GM04504 (cell line): ENCODE measurements around the gene ACTMAP.

ENCODE experiments used
- DNase-seq: peaks from one replicate; pipeline ENCODE4 v3.0.0-alpha.2; 2012; ENCODE audit warnings: low read depth

Gene ACTMAP

DNA sequence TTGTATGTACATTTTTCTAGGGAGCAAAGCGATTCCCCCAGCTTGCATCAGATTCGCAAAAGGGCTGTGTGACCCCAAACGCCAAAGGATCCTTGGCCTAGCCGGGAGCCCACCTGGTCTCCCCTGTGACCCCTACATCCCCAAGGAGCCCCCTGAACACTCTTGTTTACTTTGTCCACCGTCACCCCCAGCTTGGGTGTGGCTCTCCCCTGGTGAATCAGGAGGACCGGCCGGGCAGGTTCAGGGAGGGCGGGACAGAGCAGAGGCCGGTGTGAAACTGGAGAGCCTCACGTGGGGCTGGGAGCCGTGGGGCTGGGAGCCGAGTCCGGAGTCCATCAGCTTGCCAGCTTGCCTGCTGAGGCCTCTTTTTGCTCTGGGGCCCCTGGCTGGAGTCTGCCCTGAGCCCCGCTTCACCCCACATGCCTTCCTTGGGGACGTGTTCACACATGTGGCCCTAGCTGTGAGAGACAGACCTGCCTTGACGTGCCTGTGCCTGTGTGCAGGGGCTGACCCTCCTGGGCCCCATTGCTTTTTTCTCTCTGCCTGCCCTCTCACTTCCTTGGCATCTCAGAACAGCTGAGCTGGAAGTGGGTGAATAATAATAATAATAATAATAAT, 31.4 kb downstream of the ACTMAP start:
- DNase-seq: no peak

DNA sequence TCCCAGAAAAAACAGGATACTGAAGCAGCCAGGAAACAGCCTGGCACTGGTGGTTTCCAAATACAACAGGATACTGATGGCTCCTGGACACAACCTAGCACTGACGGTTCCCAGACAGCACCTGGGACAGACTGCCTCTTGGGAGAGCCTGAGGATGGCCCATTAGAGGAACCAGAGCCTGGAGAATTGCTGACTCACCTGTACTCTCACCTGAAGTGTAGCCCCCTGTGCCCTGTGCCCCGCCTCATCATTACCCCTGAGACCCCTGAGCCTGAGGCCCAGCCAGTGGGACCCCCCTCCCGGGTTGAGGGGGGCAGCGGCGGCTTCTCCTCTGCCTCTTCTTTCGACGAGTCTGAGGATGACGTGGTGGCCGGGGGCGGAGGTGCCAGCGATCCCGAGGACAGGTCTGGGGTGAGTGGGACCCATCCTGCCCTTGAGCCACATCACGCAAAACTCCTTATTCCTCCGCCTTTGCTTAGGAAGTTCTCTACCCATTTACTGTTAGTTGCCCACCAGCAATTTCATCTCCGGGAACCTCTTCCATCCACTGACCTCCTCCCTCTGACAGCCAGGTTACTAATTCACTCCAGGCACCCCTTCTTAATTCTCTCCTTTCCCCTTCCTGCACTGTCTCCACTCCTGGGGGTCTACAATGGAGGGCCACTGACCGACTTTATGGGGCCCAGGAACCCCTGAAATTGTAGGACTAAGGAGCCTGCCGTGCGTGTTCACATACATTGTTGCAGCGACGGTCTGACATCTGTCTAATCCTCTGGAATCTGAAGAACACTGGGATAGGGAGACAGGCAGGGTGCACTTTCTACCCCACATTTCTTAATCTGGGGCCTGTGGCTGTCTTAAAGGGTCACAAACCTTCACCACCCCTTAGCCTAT, 32.1 kb downstream of the ACTMAP start:
- DNase-seq: no peak

DNA sequence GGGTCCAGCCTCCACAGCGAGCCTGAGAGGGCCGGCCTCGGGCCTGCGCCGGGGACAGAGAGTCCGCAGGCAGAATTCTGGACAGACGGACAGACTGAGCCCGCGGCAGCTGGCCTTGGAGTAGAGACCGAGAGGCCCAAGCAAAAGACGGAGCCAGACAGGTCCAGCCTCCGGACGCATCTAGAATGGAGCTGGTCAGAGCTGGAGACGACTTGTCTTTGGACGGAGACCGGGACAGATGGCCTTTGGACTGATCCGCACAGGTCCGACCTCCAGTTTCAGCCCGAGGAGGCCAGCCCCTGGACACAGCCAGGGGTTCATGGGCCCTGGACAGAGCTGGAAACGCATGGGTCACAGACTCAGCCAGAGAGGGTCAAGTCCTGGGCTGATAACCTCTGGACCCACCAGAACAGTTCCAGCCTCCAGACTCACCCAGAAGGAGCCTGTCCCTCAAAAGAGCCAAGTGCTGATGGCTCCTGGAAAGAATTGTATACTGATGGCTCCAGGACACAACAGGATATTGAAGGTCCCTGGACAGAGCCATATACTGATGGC, 32.9 kb downstream of the ACTMAP start:
- DNase-seq: no peak

DNA sequence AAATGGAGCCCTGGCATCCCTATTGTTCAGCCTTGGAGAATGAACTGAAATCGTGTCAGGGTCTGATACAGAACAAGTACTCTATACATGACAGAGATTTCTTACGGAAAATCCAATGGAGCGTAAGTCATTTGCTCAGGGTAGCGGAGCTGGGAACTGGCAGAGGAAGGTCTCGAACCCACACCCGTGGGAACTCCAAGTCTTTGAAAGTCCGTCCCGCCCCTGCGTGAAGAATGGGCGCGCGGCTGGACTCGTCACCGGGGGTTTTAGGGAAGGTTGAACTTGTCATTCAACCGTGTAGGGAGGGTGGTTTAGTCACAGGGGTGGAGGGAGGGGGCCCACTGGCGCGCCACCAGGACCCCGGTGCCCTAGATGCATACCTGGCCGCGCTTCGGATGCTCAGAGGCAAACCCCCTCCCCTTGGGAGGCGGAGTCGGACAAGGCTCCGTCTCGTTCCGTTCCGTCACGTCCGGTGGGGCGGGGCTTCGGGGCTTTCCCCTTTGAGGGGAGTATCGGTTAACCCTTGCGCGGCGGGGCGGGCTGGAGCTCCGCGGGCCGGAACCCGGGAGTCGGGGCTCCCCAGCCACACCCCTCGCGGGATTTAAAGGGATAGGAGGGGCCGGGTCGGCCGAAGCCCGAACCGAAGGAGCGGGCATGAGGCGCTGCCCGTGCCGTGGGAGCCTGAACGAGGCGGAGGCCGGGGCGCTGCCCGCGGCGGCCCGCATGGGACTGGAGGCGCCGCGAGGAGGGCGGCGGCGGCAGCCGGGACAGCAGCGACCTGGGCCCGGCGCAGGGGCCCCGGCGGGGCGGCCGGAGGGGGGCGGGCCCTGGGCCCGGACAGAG, 33.6 kb downstream of the ACTMAP start, which contains the start of the genes COQ8B and ITPKC:
COQ8B (minus strand) TSS at position 405 of the 843 bp plus-strand sequence. CDS start 2,254 bp downstream, outside the sequence.
ITPKC (plus strand) TSS at position 631 of the 843 bp plus-strand sequence; CDS start at position 655, 24 bp downstream.
- DNase-seq: peak; percentile 96

DNA sequence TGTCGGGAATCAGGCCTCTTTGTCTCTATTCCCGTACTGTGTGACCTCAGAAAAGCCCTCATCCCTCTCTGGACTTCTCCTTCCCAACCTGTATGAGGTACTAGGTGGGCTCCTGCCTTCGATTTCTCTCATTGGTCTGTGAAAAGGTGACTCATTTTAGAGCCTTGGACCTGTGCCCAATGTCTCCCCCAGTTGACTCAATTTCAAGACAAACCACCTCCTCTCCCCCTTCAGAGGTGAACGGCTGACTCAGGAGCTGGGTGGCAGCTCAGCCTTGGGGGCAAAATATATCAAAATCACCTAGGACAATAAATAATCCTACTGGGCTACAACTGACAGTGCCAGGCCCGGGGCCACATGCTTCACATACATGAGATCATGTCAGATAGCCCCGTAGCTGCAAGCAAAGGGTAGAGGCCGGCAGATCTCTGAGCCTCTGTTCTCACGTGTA, 34.2 kb downstream of the ACTMAP start:
- DNase-seq: no peak

DNA sequence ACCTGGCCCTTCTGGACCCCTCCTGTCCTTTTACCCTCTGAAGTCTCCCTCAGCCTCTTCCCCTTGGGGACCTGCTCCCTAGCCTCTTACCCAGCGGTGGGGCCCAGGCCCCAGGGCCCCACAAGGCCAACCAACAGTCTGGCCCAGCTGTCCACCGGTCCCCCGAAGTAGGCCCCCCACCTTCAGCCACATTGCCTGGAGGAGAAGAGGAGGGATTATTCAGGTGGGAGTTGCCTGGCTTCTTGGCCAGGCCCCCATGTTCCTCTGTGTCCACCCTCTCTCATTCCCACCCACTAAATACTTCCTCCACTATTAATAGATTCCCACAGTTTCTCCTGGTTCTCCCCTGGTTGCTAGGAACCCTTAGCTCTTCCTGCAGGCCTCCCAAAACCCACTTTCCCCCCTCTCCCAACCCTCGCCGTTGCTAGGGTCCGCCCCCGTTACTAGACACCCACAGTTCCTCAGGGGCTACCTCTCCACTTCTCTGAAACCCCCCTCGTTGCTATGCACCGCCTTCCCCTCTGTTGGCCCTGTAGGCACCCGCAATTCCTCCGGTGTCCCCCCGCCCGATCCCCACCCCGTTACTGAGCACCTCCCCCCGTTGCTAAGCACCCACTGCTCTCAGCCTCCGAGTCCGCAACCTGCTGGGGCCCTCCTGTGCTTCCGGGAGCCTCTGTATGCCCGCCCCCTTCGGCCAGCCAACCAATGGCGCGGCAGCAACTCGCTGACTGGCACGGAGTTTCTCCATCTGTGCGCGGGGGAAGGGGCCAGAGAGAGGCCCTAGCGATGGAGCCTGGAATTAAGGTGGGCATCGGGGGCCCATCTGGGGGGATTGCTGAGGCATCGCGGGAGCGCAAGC, 35.6 kb downstream of the ACTMAP start:
- DNase-seq: peak; percentile 82

DNA sequence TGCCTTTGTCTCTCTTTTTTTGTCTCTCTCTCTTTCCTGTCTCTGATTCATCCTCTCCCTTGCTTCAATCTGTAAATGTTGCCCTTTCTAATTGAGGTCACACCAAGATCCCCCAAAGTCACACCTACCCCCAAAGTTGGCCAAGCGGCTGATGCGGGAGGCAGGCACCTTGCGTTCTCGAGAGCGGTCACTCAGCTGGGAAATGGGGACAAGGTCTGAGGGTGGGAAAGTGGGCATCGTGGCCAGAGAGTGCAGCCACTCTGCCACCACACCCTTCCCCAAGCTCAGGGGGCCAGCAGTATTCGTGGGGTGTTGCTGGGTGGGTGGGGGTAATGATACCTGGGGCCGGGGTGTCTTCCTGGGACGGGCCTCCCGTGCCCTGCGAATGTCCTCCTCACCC, 36.3 kb downstream of the ACTMAP start:
- DNase-seq: no peak

DNA sequence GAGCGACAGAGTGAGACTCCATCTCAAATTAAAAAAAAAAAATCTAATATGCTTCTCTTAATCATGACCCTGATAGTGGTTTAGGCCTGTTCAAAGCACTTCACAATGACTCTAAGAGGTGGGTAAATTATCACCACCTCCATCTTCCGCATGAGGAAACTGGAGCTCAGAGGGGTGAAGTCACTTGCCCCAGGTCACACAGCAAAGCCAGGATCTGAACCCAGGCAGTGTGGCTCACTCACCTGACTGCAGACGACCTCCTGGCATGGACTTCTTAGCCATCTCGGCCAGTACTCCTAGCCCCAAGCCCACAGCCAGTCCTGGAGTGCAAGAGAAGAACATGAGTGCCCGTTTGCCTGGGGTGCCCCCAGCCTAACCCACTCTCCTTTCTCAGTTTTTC, 40.5 kb downstream of the ACTMAP start:
- no peak for DNase-seq

DNA sequence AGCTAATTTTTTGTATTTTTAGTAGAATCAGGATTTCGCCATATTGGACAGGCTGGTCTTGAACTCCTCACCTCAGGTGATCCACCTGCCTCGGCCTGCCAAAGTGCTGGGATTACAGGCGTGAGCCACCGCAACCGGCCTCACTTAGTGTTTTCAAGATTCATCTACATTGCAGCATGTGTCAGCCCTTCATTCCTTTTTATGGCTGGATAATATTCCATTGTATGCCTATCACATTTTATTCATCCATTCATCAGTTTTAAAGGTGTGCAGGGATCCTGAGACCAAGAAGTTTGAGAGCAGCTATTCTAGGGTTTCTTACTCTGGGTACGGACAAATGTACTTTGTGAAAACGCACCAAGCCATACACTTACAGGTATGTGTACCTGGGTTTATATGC, 42.7 kb downstream of the ACTMAP start:
- no peak for DNase-seq

DNA sequence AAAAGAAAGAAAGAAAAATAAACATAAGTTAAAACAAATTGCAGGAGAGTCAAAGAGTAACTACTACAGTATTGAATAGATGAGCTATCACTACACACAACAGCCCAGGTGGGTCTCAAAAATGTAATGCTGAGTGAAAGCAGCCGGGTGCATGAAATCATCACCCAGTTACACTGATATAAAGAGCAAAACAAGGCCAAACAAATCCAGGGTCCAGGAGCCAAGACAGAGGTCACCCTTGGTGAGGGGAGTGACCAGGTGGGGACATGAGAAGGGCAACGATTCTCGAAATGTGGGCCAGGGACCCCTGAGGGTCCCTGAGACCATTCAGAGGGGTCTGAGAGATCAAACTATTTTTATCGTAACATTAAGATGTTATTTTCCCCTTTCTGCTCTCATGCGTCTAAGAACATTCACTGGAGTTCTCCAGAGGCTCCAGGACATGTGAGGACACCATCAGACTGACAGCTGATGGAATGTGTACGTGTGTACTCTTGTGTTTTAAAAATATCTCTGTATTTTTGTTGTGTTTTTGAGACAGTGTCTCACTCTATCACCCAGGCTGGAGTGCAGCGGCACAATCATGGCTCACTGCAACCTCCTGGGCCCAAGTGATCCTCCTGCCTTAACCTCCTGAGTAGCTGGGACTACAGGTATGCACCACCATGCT, 44.2 kb downstream of the ACTMAP start:
- DNase-seq: no peak

DNA sequence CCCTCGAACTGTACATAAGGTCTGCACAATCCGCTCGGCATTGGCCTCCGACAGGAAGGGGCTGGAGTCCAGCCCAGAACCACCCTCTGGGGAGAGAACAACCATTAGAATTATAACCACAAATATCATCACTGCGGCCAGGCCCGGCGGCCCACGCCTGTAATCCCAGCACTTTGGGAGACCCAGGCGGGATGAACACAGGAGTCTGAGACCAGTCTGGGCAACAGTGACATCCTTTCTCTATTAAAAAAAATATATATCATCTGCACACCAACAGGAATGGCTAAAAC, 45.0 kb downstream of the ACTMAP start:
- DNase-seq: no peak

DNA sequence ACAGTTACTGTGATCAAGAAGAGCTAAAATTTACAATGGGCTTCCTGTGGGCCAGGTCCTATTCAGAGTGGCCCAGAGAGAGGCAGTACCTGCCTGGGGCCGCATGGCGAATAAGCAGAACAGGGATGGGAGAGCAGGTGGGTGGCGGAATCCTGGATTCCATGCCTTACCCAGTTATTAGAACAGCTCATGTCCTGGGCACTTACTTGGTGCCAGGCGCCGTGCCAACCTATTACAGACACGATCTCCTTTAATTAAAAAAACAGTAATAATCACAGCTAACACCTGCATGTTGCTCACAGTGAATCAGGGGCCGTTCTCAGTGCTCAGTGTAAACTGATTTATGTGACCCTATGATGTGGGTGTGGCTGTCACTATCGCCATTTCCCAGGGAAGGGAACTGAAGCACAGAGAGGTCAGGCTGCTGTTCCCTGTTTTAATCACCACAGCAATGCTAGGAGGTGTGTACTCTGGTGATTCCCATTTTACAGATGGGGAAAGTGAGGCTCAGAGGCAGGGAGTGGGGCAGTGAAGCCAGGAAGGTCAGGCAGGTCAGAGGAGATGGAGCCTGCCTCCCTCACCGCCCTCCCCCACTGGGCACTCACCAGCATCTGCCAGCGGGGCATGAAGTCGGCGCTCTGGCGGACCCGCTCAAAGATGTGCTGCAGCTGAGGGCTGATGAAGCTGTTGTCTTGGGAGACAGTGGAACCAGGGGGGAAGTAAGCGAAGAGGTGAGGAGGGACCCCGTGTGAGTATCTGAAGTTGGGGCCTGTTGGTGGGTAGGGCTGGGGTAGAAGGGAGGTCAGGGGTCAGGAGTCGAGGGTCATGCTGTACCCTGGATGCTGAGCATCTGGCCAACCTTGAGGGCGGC, 45.6 kb downstream of the ACTMAP start:
- DNase-seq: no peak

DNA sequence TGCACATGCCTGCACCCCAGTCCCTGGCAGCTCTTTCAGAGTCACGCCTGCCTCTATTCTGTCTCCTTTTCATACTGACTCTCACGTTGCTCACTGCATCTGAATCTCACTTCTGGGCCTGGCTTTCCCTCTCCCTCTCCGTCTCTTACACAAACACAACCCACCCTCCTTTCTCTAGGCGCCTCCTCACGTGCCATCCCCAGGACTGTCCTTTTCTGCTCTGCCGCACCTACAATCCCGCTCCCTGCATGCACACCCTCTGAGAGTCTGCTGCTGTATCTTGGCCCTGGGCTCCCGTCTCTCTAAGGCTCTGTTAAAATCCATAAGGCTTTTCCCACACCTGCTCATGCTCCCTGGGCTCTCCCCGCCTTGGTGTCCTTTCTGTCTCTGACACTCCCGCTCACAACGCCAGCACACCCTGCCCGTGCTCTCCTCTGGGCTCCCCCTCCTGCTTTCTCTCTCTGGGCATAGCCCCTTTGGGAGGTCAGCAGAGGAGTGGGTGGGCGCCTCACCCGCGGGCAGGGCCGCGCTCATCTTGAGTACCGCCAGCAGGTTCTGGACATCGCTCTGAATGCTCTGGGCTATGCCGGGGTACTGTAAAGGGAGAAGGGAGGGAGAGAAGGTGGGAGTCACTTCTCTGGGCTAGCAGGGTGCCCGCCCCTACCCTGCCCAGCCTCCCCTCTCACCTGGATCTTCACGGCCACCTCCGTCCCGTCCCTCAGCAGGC, 47.1 kb downstream of the ACTMAP start:
- DNase-seq: no peak

DNA sequence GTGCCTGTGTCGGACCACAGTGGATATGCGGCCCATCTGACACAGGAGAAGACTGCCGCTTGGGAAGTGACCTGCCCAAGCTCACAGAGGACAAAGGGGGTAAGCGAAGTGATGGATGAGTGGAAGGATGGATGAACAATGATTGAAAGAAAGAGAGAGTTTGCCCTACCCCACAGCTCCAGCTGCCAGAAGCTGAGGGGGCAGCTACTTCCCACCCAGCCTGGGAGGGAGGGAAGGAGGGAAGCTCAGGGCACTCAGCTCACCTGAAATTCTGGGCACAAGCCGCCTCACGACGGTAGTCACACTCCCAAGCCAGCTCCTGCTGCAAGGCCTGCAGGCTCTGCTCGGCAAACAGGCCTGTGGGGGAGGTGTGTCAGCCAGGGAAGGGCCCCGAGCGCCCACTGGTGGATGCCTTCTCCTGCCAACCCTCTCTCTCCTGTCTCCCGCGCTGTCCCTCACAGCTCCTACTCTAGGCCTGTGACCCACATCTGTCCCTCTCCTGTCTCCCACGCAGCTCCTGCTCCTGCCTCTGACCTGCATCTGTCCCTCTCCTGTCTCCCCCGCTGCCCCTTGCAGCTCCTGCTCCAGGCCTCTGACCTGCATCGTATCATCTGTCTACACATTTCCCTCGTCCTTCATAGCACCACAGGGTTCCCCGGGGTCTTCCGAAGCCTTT, 47.8 kb downstream of the ACTMAP start:
- DNase-seq: no peak

DNA sequence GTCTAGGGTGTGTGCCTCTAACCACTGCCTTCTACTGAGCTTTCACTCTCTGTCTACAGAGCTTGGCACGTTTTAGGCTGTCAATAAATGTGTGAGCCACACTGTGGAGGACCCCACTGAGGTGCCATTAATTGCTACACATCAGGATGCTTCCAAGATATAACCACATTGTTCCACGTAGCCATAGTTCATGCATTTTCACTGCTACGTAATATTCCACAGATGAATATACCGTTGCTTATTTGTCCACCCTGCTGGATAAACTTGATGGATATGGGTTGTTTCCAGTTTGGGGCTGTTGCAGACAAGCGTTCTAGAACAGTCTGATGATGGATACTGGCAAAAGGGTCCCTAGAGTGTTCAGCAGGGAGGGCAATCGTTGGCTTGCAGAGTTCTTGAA, 48.5 kb downstream of the ACTMAP start:
- DNase-seq: no peak

DNA sequence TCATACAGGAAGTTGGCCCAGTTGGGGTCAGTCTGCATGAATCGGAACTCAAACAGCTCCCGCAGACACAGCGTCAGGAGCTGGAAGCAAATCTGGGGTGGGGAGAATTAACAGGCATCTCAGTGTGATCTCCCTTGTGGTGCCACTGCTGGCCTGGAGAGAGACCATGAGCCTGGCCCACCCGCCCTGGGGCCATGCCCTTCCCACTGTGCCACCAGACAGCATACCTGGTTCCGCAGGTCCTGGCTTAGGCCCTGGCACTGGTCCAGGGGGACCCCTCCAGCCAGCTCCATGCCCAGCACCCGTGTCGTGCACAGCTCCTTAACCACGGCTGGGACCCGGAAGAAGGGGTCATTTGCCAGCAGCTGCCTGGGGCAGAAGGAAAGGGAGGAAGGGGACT, 50.2 kb downstream of the ACTMAP start:
- DNase-seq: no peak

DNA sequence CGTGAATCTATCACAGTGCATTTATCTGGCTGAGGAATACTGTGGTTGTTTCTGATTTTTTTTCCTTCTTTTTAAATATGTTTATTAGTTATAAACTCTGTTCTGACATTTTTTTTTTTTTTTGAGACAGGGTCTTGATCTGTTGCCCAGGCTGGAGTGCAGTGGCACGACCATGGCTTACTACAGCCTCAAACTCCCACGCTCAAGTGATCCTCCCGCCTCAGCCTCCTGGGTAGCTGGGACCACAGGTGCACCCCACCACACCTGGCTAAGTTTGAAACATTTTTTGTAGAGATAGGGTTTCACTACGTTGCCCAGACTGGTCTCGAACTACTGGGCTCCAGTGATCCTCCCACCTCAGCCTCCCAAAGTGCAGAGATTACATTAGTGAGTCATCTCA, 53.3 kb downstream of the ACTMAP start:
- DNase-seq: no peak

DNA sequence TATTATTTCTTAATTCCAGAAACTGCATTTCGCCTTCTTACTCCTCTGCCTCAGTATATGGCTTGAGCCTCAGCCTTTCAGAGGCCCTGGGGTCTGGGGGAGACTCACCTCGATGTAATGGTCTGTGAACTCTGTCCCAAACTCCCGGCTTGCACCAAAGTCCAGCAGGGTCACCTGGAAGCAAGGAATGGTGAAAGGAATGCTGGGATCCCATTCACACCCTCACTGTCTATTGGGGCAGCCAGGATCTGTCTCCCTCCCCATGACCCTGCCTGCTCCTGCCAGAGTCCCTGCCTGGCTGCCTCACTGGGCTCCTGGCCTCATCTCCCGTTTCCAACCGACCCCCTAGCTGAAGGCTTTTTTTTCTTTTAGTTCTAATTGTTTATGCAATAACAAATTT, 54.4 kb downstream of the ACTMAP start:
- DNase-seq: no peak

DNA sequence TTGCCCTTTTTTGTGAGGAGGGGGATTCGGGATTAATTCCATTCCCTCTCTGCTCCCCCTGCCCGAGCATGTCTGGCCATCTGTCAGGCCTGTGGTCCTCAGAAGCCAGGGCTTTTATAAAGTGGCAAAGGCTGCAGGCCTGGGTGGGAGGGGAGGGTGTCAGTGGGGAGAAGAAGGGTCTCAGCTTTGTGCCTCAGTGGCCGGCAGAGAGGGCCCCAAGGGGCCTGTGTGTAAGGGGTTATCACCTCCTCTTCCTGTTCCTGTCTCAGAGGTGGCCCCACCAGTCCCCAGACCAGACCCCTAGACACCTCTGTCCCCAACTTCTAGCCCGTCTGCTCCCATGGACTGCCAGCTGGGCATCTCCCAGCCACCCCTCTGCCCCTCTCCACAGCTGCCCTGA, 56.4 kb downstream of the ACTMAP start:
- DNase-seq: no peak
